Trophoblast cell (in vitro differentiated cells and primary cell): Measurements from ENCODE around the gene GFRA1.
A peak's percentile ranks its signal among the peaks of the same experiment; 100 is the strongest.

Source experiments
- DNase-seq, 2 donors: peaks; one replicate each; pipeline ENCODE4 v3.0.0-alpha.2; 2016
- H2AFZ ChIP-seq: 2 replicates; pipeline ENCODE4 v1.6.1; 2013; ENCODE audit warnings: low read length, moderate library complexity, mild to moderate bottlenecking; ENCODE audit not compliant: insufficient read depth, poor library complexity
- H2AK5ac ChIP-seq: 2 replicates; pipeline ENCODE4 v1.6.1; 2013; ENCODE audit warnings: mild to moderate bottlenecking, low read length
- H2BK120ac ChIP-seq: 2 replicates; pipeline ENCODE4 v1.6.1; 2013; ENCODE audit warnings: low read length, mild to moderate bottlenecking, moderate library complexity; ENCODE audit not compliant: insufficient read depth, poor library complexity
- H2BK12ac ChIP-seq: 2 replicates; pipeline ENCODE4 v1.6.1; 2013; ENCODE audit warnings: mild to moderate bottlenecking, low read length, moderate library complexity
- H2BK5ac ChIP-seq: 2 replicates; pipeline ENCODE4 v1.6.1; 2013; ENCODE audit warnings: low read length, low read depth, moderate library complexity, mild to moderate bottlenecking; ENCODE audit not compliant: poor library complexity
- H3K14ac ChIP-seq: 2 replicates; pipeline ENCODE4 v1.6.1; 2013; ENCODE audit warnings: mild to moderate bottlenecking, low read length
- H3K18ac ChIP-seq: 2 replicates; pipeline ENCODE4 v1.6.1; 2013; ENCODE audit warnings: mild to moderate bottlenecking, low read length
- H3K23ac ChIP-seq: 2 replicates; pipeline ENCODE4 v1.6.1; 2013; ENCODE audit warnings: low read length
- H3K27ac ChIP-seq: 2 replicates; pipeline ENCODE4 v1.5.1; 2013; ENCODE audit warnings: low read depth, mild to moderate bottlenecking, inconsistent platforms, low read length, moderate library complexity
- H3K27me3 ChIP-seq: 2 replicates; pipeline ENCODE4 v1.6.1; 2013; ENCODE audit warnings: inconsistent platforms, mild to moderate bottlenecking, low read length, moderate library complexity; ENCODE audit not compliant: insufficient read depth
- H3K36me3 ChIP-seq, 2 experiments: 1 replicate in 1 of 2; 2 replicates in 1 of 2; pipeline ENCODE4 v1.6.1; 2013; ENCODE audit warnings: low read length in 2 of 2, mild to moderate bottlenecking in 2 of 2, moderate library complexity in 1 of 2; ENCODE audit not compliant: insufficient read depth in 2 of 2, control insufficient read depth in 1 of 2
- H3K4ac ChIP-seq: 2 replicates; pipeline ENCODE4 v1.6.1; 2013; ENCODE audit warnings: low read depth, mild to moderate bottlenecking, low read length, moderate library complexity
- H3K4me1 ChIP-seq, 2 experiments: 1 replicate in 1 of 2; 2 replicates in 1 of 2; pipeline ENCODE4 v1.6.1; 2013; ENCODE audit warnings: low read length in 2 of 2, mild to moderate bottlenecking in 2 of 2, moderate library complexity in 1 of 2; ENCODE audit not compliant: insufficient read depth in 2 of 2, control insufficient read depth in 1 of 2
- H3K4me2 ChIP-seq: 2 replicates; pipeline ENCODE4 v1.6.1; 2013; ENCODE audit warnings: inconsistent platforms, mild to moderate bottlenecking, low read length, moderate library complexity
- H3K4me3 ChIP-seq: 2 replicates; pipeline ENCODE4 v1.5.1; 2013; ENCODE audit warnings: mild to moderate bottlenecking, low read depth, low read length, inconsistent platforms
- H3K79me1 ChIP-seq: one replicate; pipeline ENCODE4 v1.6.1; 2013; ENCODE audit warnings: low read length
- H3K79me2 ChIP-seq: 2 replicates; pipeline ENCODE4 v1.6.1; 2013; ENCODE audit warnings: low read length, mild to moderate bottlenecking; ENCODE audit not compliant: control insufficient read depth, insufficient read depth, poor library complexity
- H3K9ac ChIP-seq: 2 replicates; pipeline ENCODE4 v1.6.1; 2013; ENCODE audit warnings: mild to moderate bottlenecking, low read length
- H3K9me3 ChIP-seq: 2 replicates; pipeline ENCODE4 v1.6.1; 2013; ENCODE audit warnings: low read depth, mild to moderate bottlenecking, control low read depth, inconsistent platforms, low read length; ENCODE audit not compliant: insufficient read depth
- H4K12ac ChIP-seq: 2 replicates; pipeline ENCODE4 v1.6.1; 2013; ENCODE audit warnings: low read depth, mild to moderate bottlenecking, low read length, moderate library complexity
- H4K8ac ChIP-seq: 2 replicates; pipeline ENCODE4 v1.6.1; 2013; ENCODE audit warnings: low read depth, mild to moderate bottlenecking, low read length, moderate library complexity
- H4K91ac ChIP-seq: one replicate; pipeline ENCODE4 v1.6.1; 2013; ENCODE audit warnings: low read depth, mild to moderate bottlenecking, low read length, moderate library complexity
- WGBS: extraction: QIAGEN DNeasy Blood & Tissue Kit; methylation state at CpG from one replicate; pipeline ENCODE4 v1.1.7; 2013; ENCODE audit warnings: missing lambda C conversion rate; ENCODE audit not compliant: insufficient read length, insufficient coverage; ENCODE audit errors: extremely low coverage; 5-methylcytosine and 5-hydroxymethylcytosine counted together

The GFRA1 gene

GRCh38 chr10:116106611-116107010, 166.4 kb downstream of the GFRA1 start:
- Histone ChIP-seq H3K18ac (no peak overlapping the region), H4K91ac (no peak overlapping the region), H2AFZ (no peak overlapping the region), H2AK5ac (no peak overlapping the region), H3K4me2 (no peak overlapping the region), H3K4me1 (peaks cover 0 to 3% of the 10 kb centered on the region in 2 experiments), H3K36me3 (no peaks in the 10 kb centered on the region), H3K4ac (no peak overlapping the region), H2BK5ac (no peak overlapping the region), H3K27me3 (no peaks in the 10 kb centered on the region), H3K9me3 (peaks cover 2% of the 10 kb centered on the region), H2BK12ac (no peak overlapping the region), H4K12ac (no peak overlapping the region), H3K79me1 (no peaks in the 10 kb centered on the region), H3K23ac (no peak overlapping the region), H3K79me2 (no peaks in the 10 kb centered on the region), H3K14ac (no peak overlapping the region), H3K4me3 (no peak overlapping the region), H3K9ac (no peak overlapping the region), H3K27ac (no peak overlapping the region), H2BK120ac (no peak overlapping the region), H4K8ac (no peak overlapping the region)
- DNase-seq = no peak
- WGBS = no CpG with 5 or more reads among the region's 5 CpGs

GRCh38 chr10:116105264-116105663, 167.7 kb downstream of the GFRA1 start:
- no peaks in the 10 kb centered on the region for H3K79me2 ChIP-seq
- no peak overlapping the region for H3K14ac ChIP-seq
- no peaks in the 10 kb centered on the region for H3K9me3 ChIP-seq
- no peak overlapping the region for H3K27ac ChIP-seq
- H3K4me1 ChIP-seq = peaks cover 0 to 3% of the 10 kb centered on the region in 2 experiments
- peak in 1 of 2 donors; percentile 25 for DNase-seq
- H4K8ac ChIP-seq = no peak overlapping the region
- no peak overlapping the region for H3K4me3 ChIP-seq
- no peak overlapping the region for H3K18ac ChIP-seq
- no peaks in the 10 kb centered on the region for H3K36me3 ChIP-seq
- H3K23ac ChIP-seq = no peak overlapping the region
- H2BK5ac ChIP-seq = no peak overlapping the region
- no peak overlapping the region for H3K4me2 ChIP-seq
- no peak overlapping the region for H3K9ac ChIP-seq
- H4K91ac ChIP-seq = no peak overlapping the region
- H2AK5ac ChIP-seq = no peak overlapping the region
- H2AFZ ChIP-seq = no peak overlapping the region
- H3K27me3 ChIP-seq = no peaks in the 10 kb centered on the region
- H4K12ac ChIP-seq = no peak overlapping the region
- H2BK12ac ChIP-seq = no peak overlapping the region
- no peaks in the 10 kb centered on the region for H3K79me1 ChIP-seq
- WGBS = no CpG with 5 or more reads among the region's 4 CpGs
- no peak overlapping the region for H3K4ac ChIP-seq
- no peak overlapping the region for H2BK120ac ChIP-seq

GRCh38 chr10:116104210-116104932, 168.6 kb downstream of the GFRA1 start:
- no peak for DNase-seq
- H2AK5ac ChIP-seq = no peak overlapping the region
- no CpG with 5 or more reads among the region's 7 CpGs for WGBS

GRCh38 chr10:116103668-116104067, 169.3 kb downstream of the GFRA1 start:
- H4K91ac ChIP-seq = no peak overlapping the region

More at GRCh38 chr10:116104210-116104932, 168.6 kb downstream of the GFRA1 start:
- Histone ChIP-seq H3K79me1 (no peaks in the 10 kb centered on the region), H3K23ac (no peak overlapping the region), H3K4ac (no peak overlapping the region), H4K91ac (no peak overlapping the region), H3K4me2 (no peak overlapping the region), H2AFZ (no peak overlapping the region), H3K18ac (no peak overlapping the region), H4K8ac (no peak overlapping the region), H3K14ac (no peak overlapping the region), H3K9ac (no peak overlapping the region), H3K79me2 (no peaks in the 10 kb centered on the region), H2BK120ac (no peak overlapping the region), H3K9me3 (no peaks in the 10 kb centered on the region), H3K4me1 (peaks cover 0 to 3% of the 10 kb centered on the region in 2 experiments), H2BK12ac (no peak overlapping the region), H2BK5ac (no peak overlapping the region), H4K12ac (no peak overlapping the region), H3K27me3 (no peaks in the 10 kb centered on the region), H3K4me3 (no peak overlapping the region), H3K27ac (no peak overlapping the region), H3K36me3 (no peaks in the 10 kb centered on the region)

More at GRCh38 chr10:116103668-116104067, 169.3 kb downstream of the GFRA1 start:
- Histone ChIP-seq H3K4me2 (no peak overlapping the region), H3K14ac (no peak overlapping the region), H4K8ac (no peak overlapping the region), H3K36me3 (no peaks in the 10 kb centered on the region), H3K4me1 (peaks cover 0 to 3% of the 10 kb centered on the region in 2 experiments), H2BK120ac (no peak overlapping the region), H3K9ac (no peak overlapping the region), H3K79me2 (no peaks in the 10 kb centered on the region), H3K79me1 (no peaks in the 10 kb centered on the region), H3K4me3 (no peak overlapping the region), H3K18ac (no peak overlapping the region), H2AK5ac (no peak overlapping the region), H4K12ac (no peak overlapping the region), H2AFZ (no peak overlapping the region), H2BK12ac (no peak overlapping the region), H3K9me3 (no peaks in the 10 kb centered on the region), H3K27me3 (no peaks in the 10 kb centered on the region), H3K27ac (no peak overlapping the region), H3K23ac (no peak overlapping the region), H2BK5ac (no peak overlapping the region), H3K4ac (no peak overlapping the region)
- no CpG with 5 or more reads among the region's 4 CpGs for WGBS
- no peak for DNase-seq
